HepG2 (cell line): ENCODE data around the gene TDRD9. TPM values are rescaled to one million over a fixed set of nuclear protein-coding genes. Genes with fewer than 3 reads are reported as not detected.

ENCODE experiments used
- KDM2A ChIP-seq: sonication (generic); formaldehyde crosslinking; IDR thresholded peaks from 2 replicates; pipeline ENCODE4 v1.4.0; 2020; ENCODE audit warnings: low read depth, missing genetic modification reagents, borderline replicate concordance
- MED13 ChIP-seq: sonication (generic); formaldehyde crosslinking; IDR thresholded peaks from 2 replicates; pipeline ENCODE4 v1.5.0; 2020; ENCODE audit warnings: missing genetic modification reagents
- MIER2 ChIP-seq: IDR thresholded peaks from 2 replicates; pipeline ENCODE4 v1.6.1; 2016; ENCODE audit warnings: missing biosample characterization, missing genetic modification reagents
- NFRKB ChIP-seq: fragments of 450-650 bp; IDR thresholded peaks from 2 replicates; pipeline ENCODE4 v1.6.1; 2017
- RORA ChIP-seq: sonication (generic); formaldehyde crosslinking; IDR thresholded peaks from 2 replicates; pipeline ENCODE4 v1.5.0; 2020; ENCODE audit warnings: mild to moderate bottlenecking, missing genetic modification reagents, moderate library complexity
- SNAI1 ChIP-seq: sonication (generic); formaldehyde crosslinking; IDR thresholded peaks from 2 replicates; pipeline ENCODE4 v1.5.0; 2020; ENCODE audit warnings: mild to moderate bottlenecking, missing genetic modification reagents, borderline replicate concordance
- ZNF563 ChIP-seq: sonication (generic); formaldehyde crosslinking; IDR thresholded peaks from 2 replicates; pipeline ENCODE4 v1.8.0; 2022; ENCODE audit warnings: mild to moderate bottlenecking, moderate library complexity, missing genetic modification reagents
- polyA plus RNA-seq, 8 experiments: library from polyadenylated mRNA; depleted of rRNA in 3 of 8; stranded (reverse) in 7 of 8; unstranded in 1 of 8; fragments of >200 nt; fragmentation: Illumina TruSeq in 4 of 8; extraction: Trizol in 4 of 8; gene quantifications; 2 replicates each; pipeline versions ENCODE4 v1.2.1 to v1.2.3, GENCODE V29; 2011 to 2016; ENCODE audit warnings: low read depth in 4 of 8, missing spikeins in 1 of 8, mixed read lengths in 1 of 8; ENCODE audit not compliant: insufficient read depth in 1 of 8
- total RNA-seq, 5 experiments: library from RNA; depleted of rRNA; stranded (reverse); fragments of >200 nt; fragmentation: Illumina TruSeq; extraction: Trizol; gene quantifications; 2 replicates each; pipeline ENCODE4 v1.2.3, GENCODE V29; 2016; ENCODE audit warnings: low read depth in 1 of 5
- TF ChIP-seq, protein P1 (sequence below): sonication (generic); formaldehyde crosslinking; IDR thresholded peaks from 2 replicates; pipeline ENCODE4 v1.5.1; 2020; ENCODE audit warnings: mild to moderate bottlenecking, missing genetic modification reagents, moderate library complexity
- TF ChIP-seq, protein P2 (sequence below), 2 experiments: IDR thresholded peaks; 2 replicates each; pipeline ENCODE4 v1.6.1; 2011 to 2012; ENCODE audit warnings: low read length in 2 of 2, borderline replicate concordance in 1 of 2, low read depth in 1 of 2, mild to moderate bottlenecking in 1 of 2, moderate library complexity in 1 of 2
- TF ChIP-seq, protein P3 (sequence below): sonication (generic); formaldehyde crosslinking; IDR thresholded peaks from 2 replicates; pipeline ENCODE4 v1.9.0; 2021; ENCODE audit warnings: missing genetic modification reagents, mild to moderate bottlenecking, borderline replicate concordance
- TF ChIP-seq, protein P4 (sequence below): sonication (generic); formaldehyde crosslinking; IDR thresholded peaks from 2 replicates; pipeline ENCODE4 v1.4.0; 2020; ENCODE audit warnings: missing genetic modification reagents, borderline replicate concordance
- TF ChIP-seq, protein P5 (sequence below): sonication (generic); formaldehyde crosslinking; IDR thresholded peaks from 2 replicates; pipeline ENCODE4 v1.5.0; 2020; ENCODE audit warnings: mild to moderate bottlenecking, missing genetic modification reagents, borderline replicate concordance

TDRD9 gene
- total and polyA plus RNA-seq, 2 of the 13 experiments (the other 11 are each of a cell fraction or from before 2014, with no cell fraction given) = not detected

DNA sequence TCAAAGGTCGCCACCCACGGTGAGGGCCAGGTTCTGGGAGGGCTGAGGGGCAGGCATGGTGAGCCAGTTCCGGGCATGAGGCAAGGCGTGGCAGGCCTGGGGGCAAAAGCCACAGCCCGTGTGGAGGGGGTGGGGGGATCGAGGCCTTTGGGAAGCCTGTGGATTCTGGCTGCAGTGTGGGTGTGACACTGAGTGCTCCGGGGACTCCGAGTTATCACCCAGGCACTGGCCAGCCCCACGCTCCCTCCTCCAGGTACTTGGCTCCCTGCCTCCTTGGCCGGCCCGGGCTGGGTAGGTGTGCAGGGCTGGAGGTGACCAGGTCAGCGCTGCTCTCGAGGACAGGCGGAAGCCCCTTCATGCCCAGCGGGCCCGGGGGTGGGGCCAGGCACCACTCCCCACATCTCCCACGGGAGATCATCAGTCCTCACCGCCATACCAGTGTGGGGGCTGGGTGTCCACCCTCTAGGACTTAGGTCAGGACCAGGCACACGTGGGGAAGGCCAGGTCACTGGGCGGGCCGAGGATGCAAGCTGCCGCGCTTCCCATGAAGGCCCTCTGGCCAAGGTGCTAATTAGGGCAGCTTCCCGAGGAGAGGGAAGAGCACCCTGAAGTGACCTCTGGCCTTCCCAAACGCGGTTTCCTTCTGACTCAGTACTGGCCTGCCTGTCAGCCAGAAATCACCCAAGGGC is 34.1 kb upstream of the TDRD9 start (continued):
- TF ChIP-seq, protein P1, sequence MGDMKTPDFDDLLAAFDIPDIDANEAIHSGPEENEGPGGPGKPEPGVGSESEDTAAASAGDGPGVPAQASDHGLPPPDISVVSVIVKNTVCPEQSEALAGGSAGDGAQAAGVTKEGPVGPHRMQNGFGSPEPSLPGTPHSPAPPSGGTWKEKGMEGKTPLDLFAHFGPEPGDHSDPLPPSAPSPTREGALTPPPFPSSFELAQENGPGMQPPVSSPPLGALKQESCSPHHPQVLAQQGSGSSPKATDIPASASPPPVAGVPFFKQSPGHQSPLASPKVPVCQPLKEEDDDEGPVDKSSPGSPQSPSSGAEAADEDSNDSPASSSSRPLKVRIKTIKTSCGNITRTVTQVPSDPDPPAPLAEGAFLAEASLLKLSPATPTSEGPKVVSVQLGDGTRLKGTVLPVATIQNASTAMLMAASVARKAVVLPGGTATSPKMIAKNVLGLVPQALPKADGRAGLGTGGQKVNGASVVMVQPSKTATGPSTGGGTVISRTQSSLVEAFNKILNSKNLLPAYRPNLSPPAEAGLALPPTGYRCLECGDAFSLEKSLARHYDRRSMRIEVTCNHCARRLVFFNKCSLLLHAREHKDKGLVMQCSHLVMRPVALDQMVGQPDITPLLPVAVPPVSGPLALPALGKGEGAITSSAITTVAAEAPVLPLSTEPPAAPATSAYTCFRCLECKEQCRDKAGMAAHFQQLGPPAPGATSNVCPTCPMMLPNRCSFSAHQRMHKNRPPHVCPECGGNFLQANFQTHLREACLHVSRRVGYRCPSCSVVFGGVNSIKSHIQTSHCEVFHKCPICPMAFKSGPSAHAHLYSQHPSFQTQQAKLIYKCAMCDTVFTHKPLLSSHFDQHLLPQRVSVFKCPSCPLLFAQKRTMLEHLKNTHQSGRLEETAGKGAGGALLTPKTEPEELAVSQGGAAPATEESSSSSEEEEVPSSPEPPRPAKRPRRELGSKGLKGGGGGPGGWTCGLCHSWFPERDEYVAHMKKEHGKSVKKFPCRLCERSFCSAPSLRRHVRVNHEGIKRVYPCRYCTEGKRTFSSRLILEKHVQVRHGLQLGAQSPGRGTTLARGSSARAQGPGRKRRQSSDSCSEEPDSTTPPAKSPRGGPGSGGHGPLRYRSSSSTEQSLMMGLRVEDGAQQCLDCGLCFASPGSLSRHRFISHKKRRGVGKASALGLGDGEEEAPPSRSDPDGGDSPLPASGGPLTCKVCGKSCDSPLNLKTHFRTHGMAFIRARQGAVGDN = peak; percentile 70
- TF ChIP-seq MIER2 (CRISPR knock-in tag) = no peak
- TF ChIP-seq, protein P2, sequence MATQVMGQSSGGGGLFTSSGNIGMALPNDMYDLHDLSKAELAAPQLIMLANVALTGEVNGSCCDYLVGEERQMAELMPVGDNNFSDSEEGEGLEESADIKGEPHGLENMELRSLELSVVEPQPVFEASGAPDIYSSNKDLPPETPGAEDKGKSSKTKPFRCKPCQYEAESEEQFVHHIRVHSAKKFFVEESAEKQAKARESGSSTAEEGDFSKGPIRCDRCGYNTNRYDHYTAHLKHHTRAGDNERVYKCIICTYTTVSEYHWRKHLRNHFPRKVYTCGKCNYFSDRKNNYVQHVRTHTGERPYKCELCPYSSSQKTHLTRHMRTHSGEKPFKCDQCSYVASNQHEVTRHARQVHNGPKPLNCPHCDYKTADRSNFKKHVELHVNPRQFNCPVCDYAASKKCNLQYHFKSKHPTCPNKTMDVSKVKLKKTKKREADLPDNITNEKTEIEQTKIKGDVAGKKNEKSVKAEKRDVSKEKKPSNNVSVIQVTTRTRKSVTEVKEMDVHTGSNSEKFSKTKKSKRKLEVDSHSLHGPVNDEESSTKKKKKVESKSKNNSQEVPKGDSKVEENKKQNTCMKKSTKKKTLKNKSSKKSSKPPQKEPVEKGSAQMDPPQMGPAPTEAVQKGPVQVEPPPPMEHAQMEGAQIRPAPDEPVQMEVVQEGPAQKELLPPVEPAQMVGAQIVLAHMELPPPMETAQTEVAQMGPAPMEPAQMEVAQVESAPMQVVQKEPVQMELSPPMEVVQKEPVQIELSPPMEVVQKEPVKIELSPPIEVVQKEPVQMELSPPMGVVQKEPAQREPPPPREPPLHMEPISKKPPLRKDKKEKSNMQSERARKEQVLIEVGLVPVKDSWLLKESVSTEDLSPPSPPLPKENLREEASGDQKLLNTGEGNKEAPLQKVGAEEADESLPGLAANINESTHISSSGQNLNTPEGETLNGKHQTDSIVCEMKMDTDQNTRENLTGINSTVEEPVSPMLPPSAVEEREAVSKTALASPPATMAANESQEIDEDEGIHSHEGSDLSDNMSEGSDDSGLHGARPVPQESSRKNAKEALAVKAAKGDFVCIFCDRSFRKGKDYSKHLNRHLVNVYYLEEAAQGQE (IDR thresholded peaks at IDR 0.05; ENCODE audit: borderline replicate concordance in 1 of 2, low read depth in 1 of 2, low read length in 2 of 2) = no peak
- TF ChIP-seq RORA (CRISPR knock-in tag) = no peak
- 0 out of 2 replicates have a peak, but pooled peaks have one; percentile 32 for TF ChIP-seq SNAI1 (CRISPR knock-in tag)
- TF ChIP-seq, protein P3, sequence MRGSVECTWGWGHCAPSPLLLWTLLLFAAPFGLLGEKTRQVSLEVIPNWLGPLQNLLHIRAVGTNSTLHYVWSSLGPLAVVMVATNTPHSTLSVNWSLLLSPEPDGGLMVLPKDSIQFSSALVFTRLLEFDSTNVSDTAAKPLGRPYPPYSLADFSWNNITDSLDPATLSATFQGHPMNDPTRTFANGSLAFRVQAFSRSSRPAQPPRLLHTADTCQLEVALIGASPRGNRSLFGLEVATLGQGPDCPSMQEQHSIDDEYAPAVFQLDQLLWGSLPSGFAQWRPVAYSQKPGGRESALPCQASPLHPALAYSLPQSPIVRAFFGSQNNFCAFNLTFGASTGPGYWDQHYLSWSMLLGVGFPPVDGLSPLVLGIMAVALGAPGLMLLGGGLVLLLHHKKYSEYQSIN = no peak
- TF ChIP-seq, protein P4, sequence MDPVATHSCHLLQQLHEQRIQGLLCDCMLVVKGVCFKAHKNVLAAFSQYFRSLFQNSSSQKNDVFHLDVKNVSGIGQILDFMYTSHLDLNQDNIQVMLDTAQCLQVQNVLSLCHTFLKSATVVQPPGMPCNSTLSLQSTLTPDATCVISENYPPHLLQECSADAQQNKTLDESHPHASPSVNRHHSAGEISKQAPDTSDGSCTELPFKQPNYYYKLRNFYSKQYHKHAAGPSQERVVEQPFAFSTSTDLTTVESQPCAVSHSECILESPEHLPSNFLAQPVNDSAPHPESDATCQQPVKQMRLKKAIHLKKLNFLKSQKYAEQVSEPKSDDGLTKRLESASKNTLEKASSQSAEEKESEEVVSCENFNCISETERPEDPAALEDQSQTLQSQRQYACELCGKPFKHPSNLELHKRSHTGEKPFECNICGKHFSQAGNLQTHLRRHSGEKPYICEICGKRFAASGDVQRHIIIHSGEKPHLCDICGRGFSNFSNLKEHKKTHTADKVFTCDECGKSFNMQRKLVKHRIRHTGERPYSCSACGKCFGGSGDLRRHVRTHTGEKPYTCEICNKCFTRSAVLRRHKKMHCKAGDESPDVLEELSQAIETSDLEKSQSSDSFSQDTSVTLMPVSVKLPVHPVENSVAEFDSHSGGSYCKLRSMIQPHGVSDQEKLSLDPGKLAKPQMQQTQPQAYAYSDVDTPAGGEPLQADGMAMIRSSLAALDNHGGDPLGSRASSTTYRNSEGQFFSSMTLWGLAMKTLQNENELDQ = no peak
- TF ChIP-seq KDM2A = no peak
- no peak for TF ChIP-seq MED13
- no peak; the same call in 1 of the 2 replicates for TF ChIP-seq ZNF563 (CRISPR knock-in tag)
- TF ChIP-seq NFRKB = no peak
- TF ChIP-seq, protein P5, sequence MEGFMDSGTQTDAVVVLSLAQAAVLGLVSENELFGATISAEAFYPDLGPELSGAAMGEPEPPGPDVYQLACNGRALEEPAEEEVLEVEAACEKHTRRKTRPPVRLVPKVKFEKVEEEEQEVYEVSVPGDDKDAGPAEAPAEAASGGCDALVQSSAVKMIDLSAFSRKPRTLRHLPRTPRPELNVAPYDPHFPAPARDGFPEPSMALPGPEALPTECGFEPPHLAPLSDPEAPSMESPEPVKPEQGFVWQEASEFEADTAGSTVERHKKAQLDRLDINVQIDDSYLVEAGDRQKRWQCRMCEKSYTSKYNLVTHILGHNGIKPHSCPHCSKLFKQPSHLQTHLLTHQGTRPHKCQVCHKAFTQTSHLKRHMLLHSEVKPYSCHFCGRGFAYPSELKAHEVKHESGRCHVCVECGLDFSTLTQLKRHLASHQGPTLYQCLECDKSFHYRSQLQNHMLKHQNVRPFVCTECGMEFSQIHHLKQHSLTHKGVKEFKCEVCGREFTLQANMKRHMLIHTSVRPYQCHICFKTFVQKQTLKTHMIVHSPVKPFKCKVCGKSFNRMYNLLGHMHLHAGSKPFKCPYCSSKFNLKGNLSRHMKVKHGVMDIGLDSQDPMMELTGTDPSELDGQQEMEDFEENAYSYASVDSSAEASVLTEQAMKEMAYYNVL = 0 out of 2 replicates have a peak, but pooled peaks have one; percentile 23
